NCI-H526 (cell line): ENCODE measurements around the gene UBE4B.
"Not testable (repeated sequence)": the region's sequence is repeated elsewhere in the genome, so short reads cannot be mapped to it uniquely, and the experiment has no call there.

Experiments used
- DNase-seq, 2 experiments: peaks; one replicate each; lab custom pipeline; 2025; lab: John Stamatoyannopoulos, UW

The UBE4B gene

GRCh38 chr1:10210841-10211804 is 178.4 kb downstream of the UBE4B start:
- DNase-seq, result peak; percentile 6 to 57

- peak in 1 of 2 experiments; percentile 49 for DNase-seq
These were observed 179.2 kb downstream of the UBE4B start for GRCh38 chr1:10211805-10212410.

DNA sequence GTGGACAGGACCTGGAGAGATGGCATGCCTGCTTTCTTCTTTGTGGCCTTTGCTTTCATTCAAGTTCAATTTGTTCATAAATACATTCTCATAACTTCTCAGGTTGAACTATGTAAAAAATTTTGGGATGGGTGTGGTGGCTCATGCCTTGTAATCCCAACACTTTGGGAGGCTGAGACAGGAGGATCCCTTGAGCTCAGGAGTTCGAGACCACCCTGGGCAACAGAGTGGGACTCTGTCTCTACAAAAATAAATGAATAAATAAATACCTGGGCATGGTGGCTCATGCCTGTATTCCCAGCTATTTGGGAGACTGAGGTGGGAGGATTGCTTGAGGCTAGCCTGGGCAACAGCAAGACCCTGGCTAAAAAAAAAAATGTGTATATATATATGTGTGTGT is 179.7 kb downstream of the UBE4B start:
- DNase-seq, result no peak

- DNase-seq, result no peak
These were observed 180.5 kb downstream of the UBE4B start for GRCh38 chr1:10213186-10213705.

GRCh38 chr1:10216090-10216749 is 183.5 kb downstream of the UBE4B start:
- no peak for DNase-seq

- no peak for DNase-seq
These were observed 185.1 kb downstream of the UBE4B start for GRCh38 chr1:10217748-10218441.

DNA sequence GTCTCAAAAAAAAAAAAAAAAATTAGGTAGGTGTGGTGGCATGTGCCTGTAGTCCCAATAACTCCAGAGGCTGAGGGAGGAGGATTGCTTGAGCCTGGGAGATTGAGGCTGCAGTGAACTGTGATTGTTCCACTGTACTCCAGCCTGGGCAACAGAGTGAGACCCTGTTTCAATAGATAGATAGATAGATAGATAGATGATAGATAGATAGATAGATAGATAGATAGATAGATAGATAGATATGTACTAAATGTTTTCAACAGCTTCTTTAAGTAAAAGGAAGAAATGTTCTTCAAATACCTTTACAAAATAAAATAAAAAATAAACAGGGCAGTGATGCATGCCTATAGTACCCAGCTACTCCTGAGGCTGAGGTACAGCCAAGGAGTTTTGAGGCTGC is 187.4 kb downstream of the UBE4B start:
- no peak for DNase-seq

- DNase-seq, result not testable (repeated sequence)
These were observed 187.9 kb downstream of the UBE4B start for GRCh38 chr1:10220657-10221056.

GRCh38 chr1:10225573-10225972 is 192.8 kb downstream of the UBE4B start:
- DNase-seq, result no peak

GRCh38 chr1:10228528-10228927 is 195.8 kb downstream of the UBE4B start:
- DNase-seq, result no peak

DNA sequence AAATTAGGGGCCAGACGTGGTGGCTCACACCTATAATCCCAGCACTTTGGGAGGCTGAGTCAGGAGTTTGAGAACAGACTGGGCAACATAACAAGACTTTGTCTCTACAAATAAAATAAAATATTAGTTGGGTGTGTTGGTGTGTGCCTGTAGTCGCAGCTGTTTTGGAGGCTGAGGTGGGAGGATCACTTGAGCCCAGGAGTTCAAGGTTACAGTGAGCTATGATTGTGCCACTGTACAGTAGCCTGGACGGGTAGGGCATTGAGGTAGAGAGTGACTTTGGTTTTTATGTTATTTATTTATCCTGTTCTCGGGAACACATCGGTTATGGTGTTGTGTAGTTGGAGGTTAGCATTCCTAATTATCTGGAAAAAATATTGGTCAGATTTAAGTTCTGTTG is 197.1 kb downstream of the UBE4B start:
- DNase-seq, result no peak
